HG03460 (cell line): Measurements from ENCODE around the gene PTTG2.
"Not testable (repeated sequence)": the region's sequence is repeated elsewhere in the genome, so short reads cannot be mapped to it uniquely, and the experiment has no call there.

ENCODE experiments used
- ATAC-seq: cut with Tn5 transposase; IDR thresholded peaks from one replicate; pipeline ENCODE4 v1.9.1; 2021; ENCODE audit not compliant: unreplicated experiment

PTTG2 gene

DNA sequence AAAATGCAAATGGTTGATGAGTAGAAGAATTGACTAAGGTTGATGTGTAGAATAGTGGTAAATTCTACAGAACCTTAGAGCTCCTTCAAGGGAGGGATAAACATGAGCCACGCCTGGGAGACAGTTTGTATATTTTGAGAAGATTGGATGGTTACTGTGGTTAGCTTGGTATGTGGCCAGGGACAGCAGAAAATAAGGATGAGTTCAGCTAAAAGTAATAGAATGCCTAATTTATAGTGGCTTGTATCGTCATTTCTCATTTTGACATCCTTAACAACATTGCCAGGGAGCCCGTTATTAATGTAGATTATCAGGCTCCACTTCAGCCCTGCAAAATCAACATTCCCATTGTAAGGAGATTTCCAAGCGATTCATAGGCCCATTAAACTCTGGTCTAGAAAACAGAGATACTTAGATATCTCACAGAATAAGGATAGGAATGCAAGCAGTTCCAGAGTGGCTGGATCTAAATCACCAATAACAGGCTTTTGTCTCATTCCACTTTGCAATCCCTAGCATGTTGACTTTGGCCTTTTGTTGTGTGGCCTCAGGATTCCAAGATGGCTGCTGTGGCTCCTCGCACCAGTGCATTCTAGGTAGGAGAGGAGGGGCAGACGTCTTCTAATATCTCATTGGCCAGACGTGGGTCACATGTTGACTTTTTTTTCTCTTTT lies 6.4 kb upstream of the PTTG2 start:
- ATAC-seq = no peak

DNA sequence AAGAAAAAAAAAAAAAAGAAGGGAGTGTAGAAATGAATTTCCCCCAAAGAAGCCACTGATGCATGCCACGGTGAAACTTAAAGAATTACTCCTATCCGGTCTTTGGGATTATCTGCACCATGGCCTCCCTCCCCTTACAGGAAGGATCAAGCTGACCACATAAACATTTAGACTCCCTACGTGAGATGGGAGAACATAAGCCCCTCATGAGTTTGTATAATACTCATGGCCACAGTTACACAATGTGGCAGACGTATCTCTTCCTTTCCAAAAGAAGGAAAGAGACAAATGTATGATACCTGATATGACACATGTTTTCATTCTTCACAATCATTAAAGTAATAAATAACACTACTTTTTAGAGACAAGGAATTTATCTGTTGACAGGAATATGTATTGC lies 3.3 kb upstream of the PTTG2 start:
- no peak for ATAC-seq

DNA sequence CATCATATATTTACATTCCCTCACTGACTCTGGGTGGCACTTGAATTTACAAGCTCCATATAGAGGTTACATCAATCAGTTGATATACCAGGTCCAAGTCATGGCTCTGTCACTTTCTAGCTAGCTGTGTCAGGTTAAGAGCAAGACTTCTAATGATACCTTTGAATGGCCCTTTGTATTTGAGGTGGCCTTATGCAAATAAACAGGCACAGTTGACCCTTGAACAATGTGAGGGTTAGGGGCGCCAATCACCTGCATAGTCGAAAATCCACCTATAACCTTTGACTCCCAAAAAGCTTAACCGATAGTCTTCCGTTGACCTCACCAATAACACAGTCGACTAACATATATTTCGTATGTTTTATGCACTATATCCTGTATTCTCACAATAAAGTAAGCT lies 1.3 kb upstream of the PTTG2 start:
- ATAC-seq = no peak

DNA sequence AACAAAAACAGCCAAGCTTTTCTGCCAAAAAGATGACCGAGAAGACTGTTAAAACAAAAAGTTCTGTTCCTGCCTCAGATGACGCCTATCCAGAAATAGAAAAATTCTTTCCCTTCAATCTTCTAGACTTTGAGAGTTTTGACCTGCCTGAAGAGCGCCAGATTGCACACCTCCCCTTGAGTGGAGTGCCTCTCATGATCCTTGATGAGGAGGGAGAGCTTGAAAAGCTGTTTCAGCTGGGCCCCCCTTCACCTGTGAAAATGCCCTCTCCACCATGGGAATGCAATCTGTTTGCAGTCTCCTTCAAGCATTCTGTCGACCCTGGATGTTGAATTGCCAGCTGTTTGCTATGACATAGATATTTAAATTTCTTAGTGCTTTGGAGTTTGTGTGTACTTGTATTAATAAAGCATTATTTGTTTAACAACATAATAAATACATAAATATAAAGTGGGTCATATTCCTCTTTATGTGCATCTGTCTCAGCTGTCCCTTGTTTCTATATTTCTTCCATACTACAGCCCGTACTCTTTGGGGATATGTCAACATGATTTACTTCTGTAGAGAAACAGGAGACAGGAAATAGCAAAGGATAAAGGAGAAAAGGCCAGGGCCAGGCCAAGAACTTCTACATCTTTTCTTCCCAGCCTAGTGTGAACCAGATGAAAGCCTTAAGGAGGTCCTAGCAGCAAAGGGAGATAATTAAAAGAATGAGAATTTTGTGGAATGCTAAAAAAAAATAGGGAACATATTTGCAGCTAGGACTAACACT lies 667 bp downstream of the PTTG2 start:
- no peak for ATAC-seq

DNA sequence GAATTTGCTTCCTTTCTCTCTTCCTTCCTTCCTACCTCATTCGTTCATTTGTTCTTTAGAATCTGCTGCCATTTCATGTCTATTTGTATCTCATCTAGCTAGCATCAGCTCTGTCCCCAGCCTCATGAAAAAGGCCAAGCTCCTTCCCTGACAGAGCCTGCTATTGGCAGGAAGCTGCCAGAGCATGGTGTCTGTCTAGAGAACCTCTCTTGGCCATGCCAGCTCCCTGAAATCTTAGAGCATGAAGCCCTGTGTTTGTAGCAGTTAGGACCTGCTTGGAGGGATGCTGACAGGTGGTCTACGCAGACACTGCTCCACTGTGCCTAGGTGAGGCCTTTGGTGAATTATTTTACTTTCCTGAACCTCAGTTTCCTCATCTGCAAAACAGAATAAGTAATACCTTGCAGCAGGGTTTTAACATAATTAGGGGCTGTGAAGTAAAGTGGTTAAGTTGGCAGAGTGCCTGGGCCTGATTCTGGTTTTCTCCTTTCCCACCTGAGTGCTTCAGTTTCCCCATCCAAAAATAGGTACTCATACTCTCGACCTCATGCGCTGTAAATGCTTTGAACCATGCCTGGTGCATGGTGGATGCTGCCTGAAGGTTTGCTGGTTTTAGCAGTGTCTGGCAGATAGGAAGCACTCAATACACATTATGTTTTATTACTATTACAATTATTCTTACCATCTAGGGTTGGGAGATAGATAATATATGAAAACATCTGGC lies 4.7 kb downstream of the PTTG2 start:
- peak; percentile 74 for ATAC-seq

DNA sequence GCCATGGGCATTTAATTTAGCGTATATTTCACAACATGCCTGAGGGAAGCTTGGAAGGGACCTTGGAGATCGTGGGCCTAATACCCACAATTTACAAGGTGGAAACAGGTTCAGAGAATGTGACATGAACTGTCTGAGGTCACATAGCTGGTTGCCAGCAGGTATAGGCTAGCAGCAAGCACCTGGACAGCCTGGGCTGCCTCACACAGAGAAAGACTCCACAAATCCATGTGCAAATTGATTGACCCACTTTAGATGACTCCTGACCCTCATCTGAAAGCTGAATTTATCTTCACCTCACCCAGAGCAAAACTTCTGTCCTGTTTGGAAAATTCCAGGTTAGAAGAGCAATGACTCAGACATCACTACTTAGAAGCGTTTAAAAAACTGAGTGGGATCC lies 5.8 kb downstream of the PTTG2 start:
- ATAC-seq = no peak

DNA sequence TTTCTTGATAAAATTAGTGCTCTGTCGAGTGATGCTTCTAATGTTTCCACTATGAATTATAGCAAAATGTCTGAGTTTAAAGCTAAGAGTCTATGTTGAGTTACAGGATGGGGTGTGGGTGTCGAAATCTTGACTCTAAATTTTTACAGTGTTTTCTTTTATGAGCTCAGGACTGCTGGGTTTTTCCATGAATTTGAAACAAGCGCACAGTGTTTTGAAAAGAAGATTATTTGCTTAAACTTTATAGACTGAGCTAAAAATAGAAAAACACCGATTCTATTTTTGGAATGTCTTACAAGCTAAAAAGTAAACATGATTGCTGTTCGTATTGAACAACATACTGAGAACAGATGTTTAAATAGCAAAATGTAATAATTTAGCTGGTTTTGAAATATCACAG lies 7.5 kb downstream of the PTTG2 start:
- ATAC-seq = no peak

DNA sequence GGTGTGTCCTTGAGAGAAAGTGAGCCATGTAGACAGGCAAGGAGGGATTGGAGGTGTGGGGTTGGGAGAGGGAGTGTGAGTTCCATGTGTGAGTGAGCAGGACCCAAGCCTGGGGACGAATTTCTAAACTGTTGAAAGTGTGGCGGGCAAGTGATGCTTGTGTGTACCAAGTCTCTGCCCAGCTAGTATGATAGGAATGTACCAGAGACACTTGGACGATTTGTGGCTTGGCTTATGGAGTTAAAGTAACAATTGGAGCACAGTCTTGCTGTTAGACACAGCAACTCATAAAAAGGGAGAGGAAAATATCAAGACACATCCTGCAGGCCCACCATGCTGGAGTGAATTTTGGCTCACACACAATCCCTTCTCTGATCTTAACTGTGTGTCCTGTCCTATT lies 8.5 kb downstream of the PTTG2 start:
- no peak for ATAC-seq

DNA sequence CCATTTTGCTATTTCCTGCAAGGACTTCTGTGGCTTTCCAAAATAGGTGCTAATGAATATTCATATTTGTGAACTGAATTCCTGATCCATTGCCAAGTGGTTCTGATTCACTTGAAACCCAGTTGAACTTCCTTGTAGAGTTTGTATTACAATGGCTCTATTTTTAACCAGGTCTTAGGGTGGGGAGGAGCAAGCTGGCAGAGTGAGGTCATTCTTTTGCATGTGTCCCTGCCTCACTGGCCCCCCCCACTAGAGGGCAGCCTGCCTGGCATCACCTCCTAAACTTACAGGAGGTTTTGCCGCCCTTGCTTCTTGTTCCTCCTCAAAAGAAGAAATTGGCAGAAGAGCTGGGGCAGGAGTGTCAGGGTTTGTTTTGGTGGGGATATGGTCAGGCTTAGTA lies 10.5 kb downstream of the PTTG2 start:
- no peak for ATAC-seq

DNA sequence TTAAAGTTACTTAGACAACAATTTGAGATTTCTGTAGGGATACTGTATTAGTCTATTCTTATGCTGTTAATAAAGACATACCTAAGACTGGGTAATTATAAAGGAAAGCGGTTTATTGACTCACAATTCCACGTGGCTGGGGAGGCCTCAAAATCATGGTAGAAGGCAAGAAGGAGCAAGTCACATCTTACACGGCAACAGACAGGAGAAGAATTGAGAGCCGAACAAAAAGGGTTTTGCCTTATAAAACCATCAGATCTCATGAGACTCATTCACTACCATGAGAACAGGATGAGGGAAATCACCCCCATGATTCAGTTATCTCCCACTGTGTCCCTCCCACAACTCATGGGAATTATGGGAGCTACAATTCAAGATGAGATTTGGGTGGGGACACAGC lies 11.0 kb downstream of the PTTG2 start:
- no peak for ATAC-seq

DNA sequence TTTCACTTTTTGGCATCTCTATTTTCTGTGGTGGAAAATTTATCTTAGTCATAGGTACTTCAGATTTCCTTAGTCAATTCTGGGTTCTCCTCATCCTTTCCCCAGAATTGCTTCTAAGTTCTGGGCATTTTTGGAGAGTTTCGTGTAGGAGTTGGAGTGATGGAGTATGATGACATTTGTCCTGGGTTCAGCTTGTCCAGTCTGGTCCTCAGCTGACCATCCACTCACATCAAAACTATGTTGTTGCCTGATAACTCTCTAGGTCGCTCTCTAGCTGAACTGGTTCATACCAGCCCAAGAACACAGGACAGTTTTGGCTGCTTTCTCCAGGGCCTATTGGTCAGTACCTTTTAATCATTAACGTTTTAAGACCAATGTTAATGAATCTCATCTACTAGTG lies 13.2 kb downstream of the PTTG2 start:
- ATAC-seq = no peak

DNA sequence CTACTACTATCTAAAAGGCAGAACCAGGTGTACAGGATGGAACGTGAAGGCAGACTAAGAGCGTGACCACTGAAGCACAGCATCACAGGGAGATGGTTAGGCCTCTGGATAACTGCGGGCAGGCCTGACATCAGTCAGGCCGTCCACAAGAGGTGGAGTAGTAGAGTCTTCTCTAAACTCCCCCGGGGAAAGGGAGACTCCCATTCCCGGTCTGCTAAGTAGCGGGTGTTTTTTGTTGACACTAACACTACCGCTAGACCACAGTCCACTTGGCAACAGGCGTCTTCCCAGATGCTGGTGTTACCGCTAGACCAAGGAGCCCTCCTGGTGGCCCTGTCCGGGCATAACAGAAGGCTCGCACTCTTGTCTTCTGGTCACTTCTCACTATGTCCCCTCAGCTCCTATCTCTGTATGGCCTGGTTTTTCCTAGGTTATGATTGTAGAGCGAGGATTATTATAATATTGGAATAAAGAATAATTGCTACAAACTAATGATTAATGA lies 15.2 kb downstream of the PTTG2 start:
- ATAC-seq = not testable (repeated sequence)

DNA sequence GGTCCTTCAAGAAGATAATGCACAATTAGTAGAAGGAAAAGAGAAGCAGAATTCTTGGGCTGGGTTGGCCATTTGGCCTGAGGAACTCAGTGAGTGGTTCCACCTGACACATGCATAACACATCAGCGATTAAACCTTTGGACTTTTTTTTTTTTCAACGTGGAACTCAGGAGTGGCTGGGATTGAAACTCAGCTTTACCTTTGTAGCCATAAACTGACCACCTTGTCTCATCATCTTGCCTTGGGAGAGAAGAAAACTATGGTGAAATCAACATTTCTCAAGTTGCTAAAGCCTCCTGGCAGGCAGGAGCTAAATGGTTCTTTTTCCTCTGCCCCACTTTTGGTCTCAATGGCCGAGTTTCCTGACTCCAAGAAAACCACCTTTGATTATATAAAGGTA lies 16.3 kb downstream of the PTTG2 start:
- no peak for ATAC-seq

DNA sequence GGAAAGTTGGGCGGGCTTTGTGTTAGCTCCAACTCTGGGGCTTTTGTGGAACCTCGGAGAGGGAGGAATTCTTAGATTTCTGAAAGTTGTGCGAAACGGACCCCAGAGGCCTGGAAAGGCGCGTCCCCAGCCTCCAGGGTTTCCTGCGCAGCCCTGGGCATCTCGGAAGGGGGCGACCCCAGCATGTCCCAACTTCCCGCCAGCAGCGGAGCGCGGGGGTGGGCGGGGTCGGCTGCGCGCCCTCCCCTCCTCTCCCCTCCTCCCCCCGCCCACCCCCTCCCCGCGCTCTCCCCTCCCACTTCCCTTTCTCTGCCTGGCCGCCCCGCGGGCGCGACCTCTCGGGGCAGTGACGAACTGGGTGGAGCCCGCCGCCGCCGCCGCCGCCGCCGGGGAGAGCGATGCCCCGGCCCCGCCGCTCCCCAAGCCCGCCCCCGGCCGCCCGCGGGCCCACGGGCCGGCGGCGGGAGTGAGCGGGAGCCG lies 16.8 kb downstream of the PTTG2 start:
- peak; percentile 68 for ATAC-seq

DNA sequence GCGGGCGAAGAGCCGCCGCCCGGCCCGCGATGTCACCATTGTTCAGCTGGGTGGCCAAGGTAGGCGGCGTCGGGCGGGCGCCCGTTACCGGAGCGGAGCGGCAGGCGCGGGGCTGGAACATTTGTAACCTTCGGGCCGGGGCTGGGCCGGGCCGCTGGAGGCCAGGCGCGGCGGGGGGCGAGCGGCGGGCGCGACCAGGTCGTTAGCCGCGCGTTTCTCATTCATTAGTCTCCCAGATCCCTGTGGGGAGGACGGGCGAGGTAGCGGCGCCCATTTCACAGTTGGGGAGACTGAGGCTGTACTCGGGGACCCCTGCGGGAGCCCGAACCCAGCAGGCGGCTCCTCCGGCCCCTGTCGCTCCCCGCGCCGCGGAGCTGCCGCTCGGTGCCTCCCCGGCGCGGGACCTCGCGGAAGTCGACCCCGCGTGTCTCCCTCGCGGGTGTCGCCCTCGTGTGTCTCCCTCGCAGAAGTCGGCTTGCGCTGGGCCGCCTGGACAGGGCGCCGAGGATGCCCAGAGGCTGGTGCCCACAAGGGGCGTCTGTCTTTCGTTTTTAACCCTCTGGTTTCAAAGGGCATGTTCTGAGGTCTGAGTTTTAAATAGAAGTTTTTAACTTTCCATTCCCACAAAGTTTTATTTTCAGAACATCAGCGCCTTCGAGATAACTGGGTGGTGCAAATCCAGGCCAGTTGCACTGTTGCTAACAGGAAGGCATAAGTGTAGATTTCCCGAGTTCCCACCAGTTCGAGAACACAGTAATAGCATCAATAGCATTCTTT lies 17.5 kb downstream of the PTTG2 start:
- ATAC-seq = peak; percentile 60

DNA sequence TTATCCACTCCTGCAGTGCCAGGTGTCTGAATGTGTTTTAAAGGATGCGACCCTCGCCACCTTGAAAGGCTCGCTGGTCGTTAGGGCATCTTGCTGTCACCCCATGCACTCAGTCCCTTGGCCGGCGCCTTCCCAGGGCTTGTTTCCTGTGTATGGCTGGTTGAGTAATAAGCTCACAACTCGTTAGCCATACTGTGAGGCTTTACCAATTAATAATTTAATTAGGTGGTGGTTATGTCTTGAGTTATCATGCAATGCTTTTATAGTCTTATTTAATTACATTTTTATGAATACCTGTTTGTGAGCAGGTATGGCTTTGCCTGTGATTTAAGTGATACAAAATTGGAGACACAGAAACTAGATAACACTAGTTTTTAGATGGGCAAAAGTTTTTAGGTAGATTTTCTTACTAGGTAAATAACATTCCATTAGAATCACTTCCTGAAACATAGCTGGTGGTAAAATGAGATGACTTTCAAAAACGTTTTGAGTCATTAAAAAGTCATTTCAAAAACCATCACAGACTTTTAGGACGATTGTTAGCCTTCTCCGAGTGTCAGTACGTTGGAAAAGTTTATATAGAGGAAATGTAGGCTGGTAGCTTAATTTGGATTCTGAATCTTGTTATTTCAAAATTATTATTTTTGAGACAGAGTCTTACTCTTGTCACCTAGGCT lies 18.2 kb downstream of the PTTG2 start:
- ATAC-seq = peak; percentile 38

DNA sequence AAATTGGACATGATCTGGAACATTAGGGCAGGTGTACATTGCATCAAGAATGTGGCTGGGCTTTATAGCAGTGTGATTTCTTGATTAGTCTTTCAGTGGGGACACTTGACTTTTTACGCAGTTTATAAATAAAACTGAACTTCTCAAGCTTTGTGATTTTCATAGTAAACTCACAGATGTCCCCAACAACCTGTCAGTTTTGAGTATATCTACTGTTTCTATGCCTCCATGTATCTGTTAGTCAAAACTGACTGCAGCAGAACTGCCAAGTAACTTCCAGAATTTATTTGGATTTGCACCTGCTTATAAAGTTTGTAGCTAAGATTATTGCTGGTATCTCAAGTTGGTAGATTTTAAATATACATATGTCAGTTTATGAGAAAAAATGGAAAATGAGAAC lies 20.0 kb downstream of the PTTG2 start:
- ATAC-seq = no peak

DNA sequence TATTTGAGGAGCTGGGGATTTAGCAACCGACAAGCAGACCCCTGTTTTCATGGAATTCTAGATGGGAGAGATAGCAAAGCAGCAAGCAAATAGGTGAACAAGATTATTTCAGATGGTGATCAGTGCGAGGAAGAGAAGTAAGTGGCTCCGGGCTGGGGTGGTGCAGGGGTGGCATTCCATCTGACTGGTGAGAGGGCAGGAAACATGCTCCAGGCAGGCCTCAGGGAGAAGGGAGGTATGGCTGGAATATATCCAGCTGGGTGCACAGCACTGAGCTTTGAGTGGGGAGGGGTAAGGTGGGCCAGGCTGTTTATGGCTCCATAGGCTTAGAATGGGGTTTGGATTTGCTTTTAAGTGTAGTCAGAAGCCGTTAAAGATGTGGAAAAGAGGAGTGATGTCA lies 21.2 kb downstream of the PTTG2 start:
- ATAC-seq = no peak

DNA sequence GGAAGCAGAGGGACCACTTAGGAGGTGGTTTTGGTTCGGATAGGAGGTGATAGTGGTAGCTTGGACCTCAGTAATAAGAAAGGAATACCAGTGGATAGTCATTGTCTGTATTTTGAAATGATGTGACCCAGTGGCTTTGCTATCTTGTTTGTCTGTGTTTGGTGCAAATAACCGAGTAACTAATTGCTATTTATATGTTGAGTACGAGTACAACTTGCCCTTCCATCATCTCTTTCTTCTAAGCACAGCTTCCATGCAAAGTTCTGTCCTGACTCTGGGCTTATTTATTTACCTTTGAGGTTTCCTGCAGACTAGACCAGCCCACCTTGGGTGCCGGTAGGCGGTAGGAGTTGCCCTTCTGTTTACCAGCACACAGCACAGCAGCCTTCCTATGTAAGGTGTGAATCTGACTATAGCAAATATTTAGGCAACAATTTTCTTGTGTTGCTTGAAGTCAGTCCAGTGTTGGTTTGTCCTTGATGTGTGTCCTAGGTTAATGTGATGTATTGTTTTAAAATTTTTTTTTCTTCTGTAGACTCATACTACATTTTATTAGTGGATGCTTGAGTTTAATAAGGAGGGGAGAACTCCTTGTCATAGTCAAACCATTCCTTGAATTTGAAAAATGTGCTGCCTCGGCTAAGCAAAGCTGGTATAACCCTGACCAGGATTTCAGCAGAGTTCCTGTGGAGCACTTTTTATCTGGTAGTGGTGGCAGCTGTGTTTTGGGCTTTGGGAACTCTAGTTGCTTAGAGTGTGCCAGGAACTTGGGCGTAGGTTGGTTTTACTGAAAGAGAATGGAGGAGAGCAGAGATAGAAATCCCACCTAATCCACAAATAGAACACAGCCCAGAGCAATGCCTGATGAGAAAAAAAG lies 21.9 kb downstream of the PTTG2 start:
- no peak for ATAC-seq
